ENCODE data around the gene OSTC. TPM values are rescaled to one million over a fixed set of nuclear protein-coding genes. Genes with fewer than 3 reads are reported as not detected.

Gene OSTC
- total and polyA plus RNA-seq, 2 of the 13 experiments (the other 11 are each of a cell fraction or from before 2014, with no cell fraction given), result 208 to 380 TPM

GRCh38 chr4:108650212-108651013 lies at the start of gene OSTC (continued):
- TF ChIP-seq ZNF609 (CRISPR knock-in tag; IDR thresholded peaks at IDR 0.05; ENCODE audit: borderline replicate concordance), result peak; percentile 12; the same call in 1 of the 2 replicates
- peak; percentile 86 for TF ChIP-seq ZNF891 (CRISPR knock-in tag; IDR thresholded peaks at IDR 0.05)
- TF ChIP-seq NR1H2 (CRISPR knock-in tag; IDR thresholded peaks at IDR 0.05; ENCODE audit: borderline replicate concordance, low read depth), result no peak
- peak; percentile 80; the same call in 2 of the 3 replicates for TF ChIP-seq MXI1 (IDR thresholded peaks at IDR 0.05; ENCODE audit: borderline replicate concordance, low read depth, low read length)
- TF ChIP-seq ZNF878 (CRISPR knock-in tag; IDR thresholded peaks at IDR 0.05), result peak; percentile 77
- 0 out of 2 replicates have a peak, but pooled peaks have one; percentile 67 for TF ChIP-seq SP5 (CRISPR knock-in tag; IDR thresholded peaks at IDR 0.05; ENCODE audit: borderline replicate concordance, low read depth)
- no peak for TF ChIP-seq ZNF576 (CRISPR knock-in tag; IDR thresholded peaks at IDR 0.05)
- TF ChIP-seq, protein P1, sequence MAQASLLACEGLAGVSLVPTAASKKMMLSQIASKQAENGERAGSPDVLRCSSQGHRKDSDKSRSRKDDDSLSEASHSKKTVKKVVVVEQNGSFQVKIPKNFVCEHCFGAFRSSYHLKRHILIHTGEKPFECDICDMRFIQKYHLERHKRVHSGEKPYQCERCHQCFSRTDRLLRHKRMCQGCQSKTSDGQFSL (CRISPR knock-in tag; IDR thresholded peaks at IDR 0.05), result no peak
- 0 out of 2 replicates have a peak, but pooled peaks have one; percentile 26 for TF ChIP-seq ZSCAN9 (CRISPR knock-in tag; IDR thresholded peaks at IDR 0.05; ENCODE audit: borderline replicate concordance)
- TF ChIP-seq, protein P2, sequence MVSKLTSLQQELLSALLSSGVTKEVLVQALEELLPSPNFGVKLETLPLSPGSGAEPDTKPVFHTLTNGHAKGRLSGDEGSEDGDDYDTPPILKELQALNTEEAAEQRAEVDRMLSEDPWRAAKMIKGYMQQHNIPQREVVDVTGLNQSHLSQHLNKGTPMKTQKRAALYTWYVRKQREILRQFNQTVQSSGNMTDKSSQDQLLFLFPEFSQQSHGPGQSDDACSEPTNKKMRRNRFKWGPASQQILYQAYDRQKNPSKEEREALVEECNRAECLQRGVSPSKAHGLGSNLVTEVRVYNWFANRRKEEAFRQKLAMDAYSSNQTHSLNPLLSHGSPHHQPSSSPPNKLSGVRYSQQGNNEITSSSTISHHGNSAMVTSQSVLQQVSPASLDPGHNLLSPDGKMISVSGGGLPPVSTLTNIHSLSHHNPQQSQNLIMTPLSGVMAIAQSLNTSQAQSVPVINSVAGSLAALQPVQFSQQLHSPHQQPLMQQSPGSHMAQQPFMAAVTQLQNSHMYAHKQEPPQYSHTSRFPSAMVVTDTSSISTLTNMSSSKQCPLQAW (CRISPR knock-in tag; IDR thresholded peaks at IDR 0.05), result no peak; the same call in 1 of the 2 replicates
- TF ChIP-seq, protein P3, sequence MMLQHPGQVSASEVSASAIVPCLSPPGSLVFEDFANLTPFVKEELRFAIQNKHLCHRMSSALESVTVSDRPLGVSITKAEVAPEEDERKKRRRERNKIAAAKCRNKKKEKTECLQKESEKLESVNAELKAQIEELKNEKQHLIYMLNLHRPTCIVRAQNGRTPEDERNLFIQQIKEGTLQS (CRISPR knock-in tag; IDR thresholded peaks at IDR 0.05), result peak; percentile 18; the same call in 1 of the 2 replicates
- TF ChIP-seq MBNL3 (CRISPR knock-in tag; conservative IDR thresholded peaks at IDR 0.05), result no peak
- TF ChIP-seq ZBTB25 (CRISPR knock-in tag; IDR thresholded peaks at IDR 0.05), result 0 out of 2 replicates have a peak, but pooled peaks have one; percentile 43
- TF ChIP-seq TAF1 (CRISPR knock-in tag; IDR thresholded peaks at IDR 0.05), result peak; percentile 83
- TF ChIP-seq SPEN (CRISPR knock-in tag; IDR thresholded peaks at IDR 0.05; ENCODE audit: low read depth), result peak; percentile 78; the same call in 1 of the 2 replicates
- TF ChIP-seq NR2F1 (CRISPR knock-in tag; IDR thresholded peaks at IDR 0.05), result 0 out of 4 replicates have a peak, but pooled peaks of 1 of the 2 experiments have one; percentile 45
- no peak for TF ChIP-seq ZNF839 (CRISPR knock-in tag; IDR thresholded peaks at IDR 0.05; ENCODE audit: borderline replicate concordance)
- TF ChIP-seq NONO (IDR thresholded peaks at IDR 0.05), result no peak
- peak; percentile 43; the same call in 1 of the 2 replicates for TF ChIP-seq NONO (CRISPR knock-in tag; conservative IDR thresholded peaks at IDR 0.05)

All from HepG2 (cell line).